ENCODE measurements around the gene TEX22. TPM values are rescaled to one million over a fixed set of nuclear protein-coding genes. Genes with fewer than 3 reads are reported as not detected.

TEX22 gene
- total and polyA plus RNA-seq, 2 experiments from 2014 or later: 0.21 TPM

DNA sequence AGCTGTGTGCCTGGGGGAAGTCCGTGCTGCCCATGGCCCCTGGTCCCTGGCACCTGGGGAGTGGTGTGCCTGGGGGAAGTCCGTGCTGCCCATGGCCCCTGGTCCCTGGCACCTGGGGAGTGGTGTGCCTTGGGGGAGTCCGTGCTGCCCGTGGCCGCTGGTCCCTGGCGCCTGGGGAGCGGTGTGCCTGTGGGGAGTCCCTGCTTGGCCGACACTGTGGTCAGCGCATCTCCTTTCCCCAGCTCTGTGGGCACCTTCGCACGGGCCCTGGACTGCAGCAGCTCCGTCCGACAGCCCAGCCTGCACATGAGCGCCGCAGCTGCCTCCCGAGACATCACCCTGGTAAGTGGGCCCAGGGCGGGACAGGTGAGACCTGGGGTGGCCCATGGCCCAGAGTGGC is 61.8 kb downstream of the TEX22 start (continued):
- TF ChIP-seq ZNF462 (CRISPR knock-in tag; IDR thresholded peaks at IDR 0.05) (no peak), ZNF114 (CRISPR knock-in tag; IDR thresholded peaks at IDR 0.05) (no peak), JUNB (IDR thresholded peaks at IDR 0.05; ENCODE audit: unreplicated experiment) (no peak), EZH2 (IDR thresholded peaks at IDR 0.05; ENCODE audit: low read depth, unreplicated experiment) (no peak), STAT1 (IDR thresholded peaks at IDR 0.05; ENCODE audit: unreplicated experiment) (no peak)
- TF ChIP-seq, protein P1, sequence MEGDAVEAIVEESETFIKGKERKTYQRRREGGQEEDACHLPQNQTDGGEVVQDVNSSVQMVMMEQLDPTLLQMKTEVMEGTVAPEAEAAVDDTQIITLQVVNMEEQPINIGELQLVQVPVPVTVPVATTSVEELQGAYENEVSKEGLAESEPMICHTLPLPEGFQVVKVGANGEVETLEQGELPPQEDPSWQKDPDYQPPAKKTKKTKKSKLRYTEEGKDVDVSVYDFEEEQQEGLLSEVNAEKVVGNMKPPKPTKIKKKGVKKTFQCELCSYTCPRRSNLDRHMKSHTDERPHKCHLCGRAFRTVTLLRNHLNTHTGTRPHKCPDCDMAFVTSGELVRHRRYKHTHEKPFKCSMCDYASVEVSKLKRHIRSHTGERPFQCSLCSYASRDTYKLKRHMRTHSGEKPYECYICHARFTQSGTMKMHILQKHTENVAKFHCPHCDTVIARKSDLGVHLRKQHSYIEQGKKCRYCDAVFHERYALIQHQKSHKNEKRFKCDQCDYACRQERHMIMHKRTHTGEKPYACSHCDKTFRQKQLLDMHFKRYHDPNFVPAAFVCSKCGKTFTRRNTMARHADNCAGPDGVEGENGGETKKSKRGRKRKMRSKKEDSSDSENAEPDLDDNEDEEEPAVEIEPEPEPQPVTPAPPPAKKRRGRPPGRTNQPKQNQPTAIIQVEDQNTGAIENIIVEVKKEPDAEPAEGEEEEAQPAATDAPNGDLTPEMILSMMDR (conservative IDR thresholded peaks at IDR 0.05; ENCODE audit: low read depth in 2 of 2): no peak

DNA sequence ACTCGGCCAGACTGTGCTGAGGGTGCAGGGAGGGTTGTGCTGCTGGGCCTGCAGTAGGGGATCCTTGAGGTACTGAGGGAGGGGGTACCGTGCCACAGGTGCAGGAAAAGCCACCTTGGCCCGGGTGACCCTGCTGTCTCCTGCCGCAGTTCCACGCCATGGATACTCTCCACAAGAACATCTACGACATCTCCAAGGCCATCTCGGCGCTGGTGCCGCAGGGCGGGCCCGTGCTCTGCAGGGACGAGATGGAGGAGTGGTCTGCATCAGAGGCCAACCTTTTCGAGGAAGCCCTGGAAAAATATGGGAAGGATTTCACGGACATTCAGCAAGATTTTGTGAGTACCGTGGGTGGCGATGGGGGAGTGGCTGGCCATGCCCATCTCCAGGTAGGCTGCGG is 62.3 kb downstream of the TEX22 start:
- H3K4me1 ChIP-seq (ENCODE audit: insufficient read depth): no peaks in the 10 kb centered on the region
- Mint-ChIP-seq H3K27me3 (ENCODE audit: insufficient read depth, low read depth, poor library complexity) (peaks cover 16% of the 10 kb centered on the region), H3K27ac (no peak overlapping the region), H3K36me3 (ENCODE audit: low read depth) (peaks cover 33% of the 10 kb centered on the region), H3K4me3 (no peak overlapping the region), H3K4me1 (peaks cover 2% of the 10 kb centered on the region; the same call in 1 of the 3 replicates), H3K9me3 (no peaks in the 10 kb centered on the region; the same call in 2 of the 3 replicates)
- ATAC-seq (no peak), DNase-seq (ENCODE audit: low spot score) (no peak)
- H3K27me3 ChIP-seq (ENCODE audit: insufficient read depth): no peaks in the 10 kb centered on the region
- no peak overlapping the region for H3K4me3 ChIP-seq
- H2AFZ ChIP-seq: no peak overlapping the region
- H3K9me2 ChIP-seq (ENCODE audit: insufficient read depth): no peaks in the 10 kb centered on the region
- H3F3A ChIP-seq (replicated peaks; ENCODE audit: low read depth): no peaks in the 10 kb centered on the region
- peaks cover 3% of the 10 kb centered on the region; the same call in 1 of the 2 replicates for H3K36me3 ChIP-seq (ENCODE audit: insufficient read depth)
- no peak overlapping the region for H3K27ac ChIP-seq (ENCODE audit: low read depth)
- TF ChIP-seq ZNF331 (CRISPR knock-in tag; IDR thresholded peaks at IDR 0.05; ENCODE audit: low read depth) (no peak), EZH2phosphoT487 (IDR thresholded peaks at IDR 0.05; ENCODE audit: unreplicated experiment) (no peak), POLR2AphosphoS5 (IDR thresholded peaks at IDR 0.05; ENCODE audit: low read depth) (no peak)
- H3K79me2 ChIP-seq (replicated peaks; ENCODE audit: insufficient read depth): no peaks in the 10 kb centered on the region
- H3K4me2 ChIP-seq: no peak overlapping the region
- H4K20me1 ChIP-seq (replicated peaks; ENCODE audit: insufficient read depth): peaks cover 8% of the 10 kb centered on the region; the same call in 1 of the 2 replicates
